ENCODE data around the gene SLC7A5. TPM values are rescaled to one million over a fixed set of nuclear protein-coding genes. Genes with fewer than 3 reads are reported as not detected.

Gene SLC7A5
- polyA plus RNA-seq, 1 experiment = 17.9 TPM

GRCh38 chr16:87840271-87840978 lies 28.9 kb downstream of the SLC7A5 start:
- CTCF ChIA-PET = interaction anchor here (6.2 kb wide), 1 partner anchor 10 kb away, joined by 41 read pairs; no protein-coding TSS in a partner anchor

GRCh38 chr16:87839542-87840270 lies 29.6 kb downstream of the SLC7A5 start:
- CTCF ChIA-PET = interaction anchor here (0.7 to 6.2 kb wide), 3 partner anchors 10 to 61 kb away, joined by 4 to 41 read pairs (median 6); no protein-coding TSS in a partner anchor
- Histone ChIP-seq H3K4me3 (ENCODE audit: low read depth, low read length) (no peak overlapping the region), H3K9me3 (ENCODE audit: control insufficient read depth, insufficient read depth, low read length) (no peaks in the 10 kb centered on the region; the same call in 1 of the 2 replicates), H3K27ac (ENCODE audit: low read depth, low read length) (no peak overlapping the region), H3K27me3 (ENCODE audit: control insufficient read depth, insufficient read depth, low read length) (no peaks in the 10 kb centered on the region)
- POLR2A ChIA-PET = no interaction called here
- no peak for DNase-seq (ENCODE audit: low read depth, low spot score)
- TF ChIP-seq CTCF (IDR thresholded peaks at IDR 0.05; ENCODE audit: low read depth, low read length) = no peak

More at GRCh38 chr16:87840271-87840978, 28.9 kb downstream of the SLC7A5 start:
- Histone ChIP-seq H3K4me3 (ENCODE audit: low read depth, low read length) (no peak overlapping the region), H3K9me3 (ENCODE audit: control insufficient read depth, insufficient read depth, low read length) (no peaks in the 10 kb centered on the region; the same call in 1 of the 2 replicates), H3K27ac (ENCODE audit: low read depth, low read length) (no peak overlapping the region), H3K27me3 (ENCODE audit: control insufficient read depth, insufficient read depth, low read length) (no peaks in the 10 kb centered on the region)
- no peak for DNase-seq (ENCODE audit: low read depth, low spot score)
- TF ChIP-seq CTCF (IDR thresholded peaks at IDR 0.05; ENCODE audit: low read depth, low read length) = no peak; the same call in 1 of the 2 replicates
- POLR2A ChIA-PET = no interaction called here

GRCh38 chr16:87838643-87839541 lies 30.4 kb downstream of the SLC7A5 start:
- H3K9me3 ChIP-seq (ENCODE audit: control insufficient read depth, insufficient read depth, low read length) = no peaks in the 10 kb centered on the region; the same call in 1 of the 2 replicates
- H3K4me3 ChIP-seq (ENCODE audit: low read depth, low read length) = no peak overlapping the region
- ChIA-PET POLR2A (no interaction called here), CTCF (interaction anchor here (0.7 to 6.2 kb wide), 3 partner anchors 11 to 60 kb away, joined by 4 to 41 read pairs (median 6); no protein-coding TSS in a partner anchor)
- no peak overlapping the region for H3K27ac ChIP-seq (ENCODE audit: low read depth, low read length)
- TF ChIP-seq CTCF (IDR thresholded peaks at IDR 0.05; ENCODE audit: low read depth, low read length) = no peak
- no peak for DNase-seq (ENCODE audit: low read depth, low spot score)
- H3K27me3 ChIP-seq (ENCODE audit: control insufficient read depth, insufficient read depth, low read length) = no peaks in the 10 kb centered on the region

GRCh38 chr16:87837627-87838289 lies 31.5 kb downstream of the SLC7A5 start:
- no peaks in the 10 kb centered on the region for H3K27me3 ChIP-seq (ENCODE audit: control insufficient read depth, insufficient read depth, low read length)
- no peak overlapping the region for H3K4me3 ChIP-seq (ENCODE audit: low read depth, low read length)
- no peaks in the 10 kb centered on the region; the same call in 1 of the 2 replicates for H3K9me3 ChIP-seq (ENCODE audit: control insufficient read depth, insufficient read depth, low read length)
- no peak overlapping the region for H3K27ac ChIP-seq (ENCODE audit: low read depth, low read length)
- DNase-seq (ENCODE audit: low read depth, low spot score) = no peak
- no peak for TF ChIP-seq CTCF (IDR thresholded peaks at IDR 0.05; ENCODE audit: low read depth, low read length)
- POLR2A ChIA-PET = no interaction called here
- CTCF ChIA-PET = interaction anchor here (6.2 kb wide), 1 partner anchor 12 kb away, joined by 41 read pairs; no protein-coding TSS in a partner anchor
